Superior temporal gyrus (tissue), 1 donor: Measurements from ENCODE around the gene PYGB.
"Not testable (repeated sequence)": the region's sequence is repeated elsewhere in the genome, so short reads cannot be mapped to it uniquely, and the experiment has no call there.

ENCODE experiments used
- DNase-seq: peaks from one replicate; pipeline ENCODE4 v3.0.0-alpha.2; 2016; ENCODE audit errors: extremely low spot score

The PYGB gene

DNA sequence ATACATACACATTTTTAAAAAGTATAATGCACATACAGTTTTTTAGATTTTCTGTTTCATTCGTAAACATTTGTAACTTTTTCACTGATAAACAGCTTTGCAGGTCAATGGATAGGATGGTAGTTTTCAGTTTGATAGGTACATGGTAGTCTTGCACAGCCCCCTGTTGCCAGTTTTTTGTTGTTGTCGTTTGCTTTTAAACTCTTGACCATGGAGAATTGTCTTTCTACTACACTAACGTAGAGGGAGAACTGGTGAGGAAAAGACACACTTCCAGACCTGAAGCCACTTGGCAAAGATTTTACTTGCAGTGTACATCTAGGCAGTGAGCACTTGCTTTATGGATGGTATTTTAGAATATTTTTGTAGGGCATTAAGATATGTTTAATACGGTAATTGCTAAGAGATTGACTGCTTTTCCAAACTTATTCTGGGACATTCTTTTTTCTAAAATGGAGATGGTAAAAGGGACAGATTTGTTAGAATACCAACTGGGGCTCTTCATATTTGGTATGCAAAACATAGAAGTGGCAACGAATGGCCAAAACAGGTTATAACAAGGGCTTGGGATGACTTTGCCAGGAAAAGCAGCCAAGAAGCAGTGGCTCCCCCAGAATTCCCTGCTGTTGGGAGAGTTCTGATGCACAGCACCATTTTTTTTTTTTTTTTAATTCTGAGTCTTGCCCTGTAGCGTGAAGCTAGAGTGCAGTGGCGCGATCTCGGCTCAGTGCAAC is 1.5 kb downstream of the PYGB start:
- peak; percentile 67 for DNase-seq

- peak; percentile 12 for DNase-seq
These were observed 2.6 kb downstream of the PYGB start for GRCh38 chr20:25250508-25250907.

- no peak for DNase-seq
These were observed 3.1 kb downstream of the PYGB start for GRCh38 chr20:25251019-25251418.

DNA sequence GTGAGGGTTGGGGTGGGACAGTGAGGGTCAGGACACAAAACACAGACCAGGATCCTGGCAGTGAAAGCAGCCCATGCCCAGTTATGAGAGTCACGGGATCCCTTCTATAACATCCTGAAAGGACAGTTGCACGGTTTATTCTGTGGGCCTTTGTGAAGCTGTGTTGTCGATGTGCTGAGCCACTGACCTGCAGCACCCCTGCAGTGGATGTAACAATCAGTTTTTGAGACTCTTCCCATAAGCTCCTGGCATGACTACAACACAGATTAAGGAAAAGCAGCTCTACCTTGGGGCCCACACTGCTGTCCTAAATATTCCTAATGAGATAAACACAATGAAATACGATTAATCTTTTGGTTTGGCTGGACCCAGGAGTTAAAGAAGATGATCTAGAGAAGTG is 3.7 kb downstream of the PYGB start:
- peak; percentile 52 for DNase-seq

GRCh38 chr20:25252230-25252651 is 4.4 kb downstream of the PYGB start:
- DNase-seq, result no peak

DNA sequence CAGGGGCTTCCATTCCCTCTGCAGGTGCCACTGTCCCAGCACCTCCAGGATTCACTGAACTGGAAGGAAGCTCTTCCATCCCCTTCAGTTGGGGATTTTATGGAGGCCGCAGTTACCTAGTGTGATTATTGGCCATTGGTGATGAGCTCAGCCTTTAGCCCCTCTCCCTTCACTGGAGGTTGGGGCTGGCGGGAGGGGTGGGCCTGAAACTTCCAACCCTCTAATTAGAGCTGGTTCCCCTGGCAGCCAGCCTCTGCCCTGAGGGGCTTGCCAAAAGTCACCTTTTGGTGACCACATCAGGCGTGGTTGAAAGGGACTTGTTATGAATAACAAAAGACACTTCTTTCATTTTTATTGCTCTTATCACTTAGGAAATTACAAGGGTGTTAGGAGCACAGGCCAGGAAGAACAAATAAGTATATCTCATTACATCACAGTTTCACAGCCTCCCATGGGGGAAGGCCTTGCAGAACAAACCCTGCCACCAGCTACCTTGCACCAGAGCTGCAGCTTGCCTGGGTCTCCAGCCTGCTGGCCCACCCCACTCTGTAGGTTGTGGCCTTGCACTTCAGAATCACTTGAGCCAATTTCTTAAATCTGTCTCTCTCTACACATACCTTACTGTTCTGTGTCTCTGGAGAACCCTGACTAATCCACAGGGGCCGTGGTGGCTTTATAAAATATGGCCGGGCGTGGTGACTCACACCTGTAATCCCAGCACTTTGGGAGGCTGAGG is 5.0 kb downstream of the PYGB start:
- DNase-seq, result no peak

DNA sequence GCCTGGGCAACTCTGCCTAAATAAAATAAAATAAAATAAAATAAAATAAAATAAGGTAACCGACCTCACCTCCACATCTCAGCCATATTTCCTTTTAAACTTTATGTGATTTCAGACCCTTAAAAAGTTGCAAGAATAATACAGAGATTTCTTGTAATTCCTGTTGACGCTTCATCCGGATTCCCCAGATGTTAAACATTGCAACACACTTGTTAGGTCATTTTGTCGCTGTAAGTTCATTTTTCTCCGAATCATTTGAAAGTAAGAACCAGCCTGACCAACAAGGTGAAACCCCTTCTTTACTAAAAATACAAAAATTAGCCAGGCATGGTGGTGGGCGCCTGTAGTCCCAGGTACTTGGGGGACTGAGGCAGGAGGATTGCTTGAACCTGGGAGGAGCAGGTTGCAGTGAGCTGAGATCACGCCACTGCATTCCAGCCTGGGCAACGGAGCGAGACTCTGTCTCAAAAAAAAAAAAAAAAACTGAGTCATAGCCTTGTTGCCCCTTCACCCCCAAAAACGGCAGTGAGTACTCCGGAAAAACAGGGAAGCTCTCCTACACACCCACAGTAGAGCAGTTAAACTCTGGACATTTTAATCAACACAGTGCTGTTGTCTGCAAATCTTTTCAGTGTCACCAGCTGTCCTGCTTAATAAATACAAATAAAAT is 5.9 kb downstream of the PYGB start:
- DNase-seq, result no peak

GRCh38 chr20:25254571-25254970 is 6.7 kb downstream of the PYGB start:
- DNase-seq, result peak; percentile 49

GRCh38 chr20:25254986-25255680 is 7.2 kb downstream of the PYGB start:
- DNase-seq, result peak; percentile 65

GRCh38 chr20:25256226-25256859 is 8.5 kb downstream of the PYGB start:
- DNase-seq, result no peak

DNA sequence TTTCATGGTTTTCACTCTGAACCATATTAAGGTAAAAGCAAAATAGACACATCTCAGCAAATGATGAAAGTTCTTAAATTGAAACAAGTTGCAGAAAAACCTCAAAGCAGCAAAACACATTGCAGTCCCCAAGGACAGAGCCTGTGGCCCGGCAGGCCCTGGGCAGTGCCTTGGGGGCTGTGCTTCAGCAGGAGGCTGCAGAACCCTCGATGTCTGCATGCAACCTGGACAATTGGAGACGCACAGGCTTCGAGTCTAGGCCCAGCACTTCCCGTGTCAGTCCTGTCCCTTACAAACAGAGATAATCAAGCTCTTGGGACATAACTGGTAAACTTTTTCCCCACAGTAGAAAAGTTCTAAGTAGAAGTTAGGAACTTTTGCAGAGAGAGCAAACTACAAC is 9.2 kb downstream of the PYGB start:
- DNase-seq, result no peak

DNA sequence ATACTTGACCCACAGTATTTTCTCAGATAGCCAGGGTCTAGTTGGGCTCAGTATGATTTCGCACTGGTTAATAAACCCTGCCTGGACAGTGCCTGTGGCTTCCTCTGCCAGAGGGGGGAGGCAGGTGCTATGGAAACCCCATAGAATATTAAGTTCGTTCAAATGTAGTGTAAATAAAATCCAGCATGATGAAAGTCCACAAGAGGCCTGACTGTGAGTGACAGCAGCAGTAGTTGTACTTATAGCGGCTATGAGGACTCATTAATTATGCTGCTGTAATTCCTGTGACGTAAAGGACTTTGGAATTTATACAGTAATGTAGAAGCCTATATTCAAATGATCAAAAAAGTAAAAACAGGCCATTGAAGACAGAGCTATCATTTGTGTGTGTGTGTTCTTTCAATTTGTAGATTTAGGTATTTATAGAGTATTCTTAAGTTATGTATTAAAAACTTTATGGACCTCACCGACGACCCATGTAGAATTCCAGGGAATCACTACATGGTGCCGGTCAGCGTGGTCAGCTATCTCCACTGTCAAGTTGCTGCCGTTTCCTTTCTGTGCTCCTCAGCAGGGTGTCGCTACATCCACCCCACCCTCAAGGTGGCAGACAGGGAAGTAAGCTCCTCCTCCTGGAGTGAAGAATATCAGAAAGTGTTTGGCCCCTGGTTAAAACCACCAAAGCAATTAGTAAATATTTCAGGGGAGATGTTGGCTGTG is 10.0 kb downstream of the PYGB start:
- no peak for DNase-seq

DNA sequence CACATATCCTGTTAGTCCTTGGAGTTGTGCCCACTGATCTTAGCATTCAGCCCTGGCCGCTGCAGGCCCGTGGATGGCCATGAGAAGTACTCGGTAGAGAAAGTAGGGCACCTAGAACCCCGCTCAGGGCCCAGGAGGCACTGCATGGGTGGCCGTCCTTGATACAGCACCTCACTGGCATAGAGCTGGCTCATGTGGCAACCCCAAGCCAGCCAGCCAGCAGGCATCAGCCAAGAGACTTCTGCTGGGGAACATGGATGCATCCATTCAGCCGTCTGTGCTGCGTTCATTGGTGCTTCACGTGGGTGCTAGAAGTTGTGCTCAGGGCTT is 10.6 kb downstream of the PYGB start:
- DNase-seq, result no peak

DNA sequence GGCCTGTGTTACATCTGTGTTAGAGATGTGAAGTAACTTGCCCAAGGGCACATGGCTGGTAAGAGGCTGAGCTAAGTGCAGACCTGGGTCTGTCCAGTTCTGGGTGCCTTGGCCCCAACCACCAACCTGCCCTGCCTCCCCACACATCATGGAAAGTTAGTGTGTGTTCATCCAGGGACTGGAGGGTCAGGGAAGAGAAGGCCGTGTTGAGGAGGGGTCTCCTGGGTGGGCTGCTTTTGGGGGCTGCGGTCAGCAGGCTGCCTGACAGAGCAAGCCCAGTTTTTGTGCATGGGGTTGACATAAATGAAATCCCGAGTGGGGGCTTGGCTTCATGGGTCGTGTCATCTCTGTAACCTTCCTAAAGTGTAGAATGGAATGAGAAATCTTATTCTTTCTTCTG is 10.9 kb downstream of the PYGB start:
- no peak for DNase-seq

- no peak for DNase-seq
These were observed 11.5 kb downstream of the PYGB start for GRCh38 chr20:25259358-25259757.

DNA sequence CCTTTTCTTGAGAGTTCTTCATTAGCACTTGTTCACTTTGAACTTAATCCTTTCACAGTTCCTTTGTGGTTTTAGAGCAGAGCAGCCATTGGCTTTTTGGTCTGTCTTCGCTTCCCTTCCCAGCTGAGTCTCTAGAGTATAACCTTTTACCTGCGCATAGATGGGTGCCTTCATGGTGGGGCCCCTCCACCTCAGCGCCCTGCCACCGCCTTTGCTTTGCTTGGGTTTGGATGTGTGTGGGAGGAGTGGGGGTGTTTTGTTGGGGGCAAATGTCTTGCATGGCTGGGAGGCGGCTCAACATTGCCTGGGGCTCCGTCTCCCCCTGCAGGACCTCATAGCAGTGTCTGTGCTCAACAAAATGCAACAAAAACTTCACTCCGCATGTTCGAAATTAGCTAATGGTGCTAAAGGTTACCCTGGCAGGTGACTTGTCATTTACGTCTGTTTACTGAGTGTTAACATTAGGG is 11.9 kb downstream of the PYGB start:
- DNase-seq, result no peak

DNA sequence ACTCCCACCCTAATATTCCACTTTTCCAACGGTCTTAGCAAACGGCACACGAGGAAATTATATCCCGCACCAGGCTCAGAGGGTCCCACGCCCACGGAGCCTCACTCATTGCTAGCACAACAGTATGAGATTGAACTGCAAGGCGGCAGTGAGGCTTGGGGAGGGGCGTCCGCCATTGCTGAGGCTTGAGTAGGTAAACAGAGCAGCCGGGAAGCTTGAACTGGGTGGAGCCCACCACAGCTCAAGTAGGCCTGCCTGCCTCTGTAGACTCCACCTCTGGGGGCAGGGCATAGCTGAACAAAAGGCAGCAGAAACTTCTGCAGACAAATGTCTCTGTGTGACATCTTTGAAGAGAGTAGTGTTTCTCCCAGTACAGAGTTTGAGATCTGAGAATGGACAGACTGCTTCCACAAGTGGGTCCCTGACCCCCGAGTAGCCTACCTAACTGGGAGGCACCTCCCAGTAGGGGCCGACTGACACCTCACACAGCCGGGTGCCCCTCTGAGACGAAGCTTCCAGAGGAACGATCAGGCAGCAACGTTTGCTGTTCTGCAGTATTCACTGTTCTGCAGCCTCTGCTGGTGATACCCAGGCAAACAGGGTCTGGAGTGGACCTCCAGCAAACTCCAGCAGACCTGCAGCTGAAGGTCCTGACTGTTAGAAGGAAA is 13.0 kb downstream of the PYGB start:
- DNase-seq, result not testable (repeated sequence)

DNA sequence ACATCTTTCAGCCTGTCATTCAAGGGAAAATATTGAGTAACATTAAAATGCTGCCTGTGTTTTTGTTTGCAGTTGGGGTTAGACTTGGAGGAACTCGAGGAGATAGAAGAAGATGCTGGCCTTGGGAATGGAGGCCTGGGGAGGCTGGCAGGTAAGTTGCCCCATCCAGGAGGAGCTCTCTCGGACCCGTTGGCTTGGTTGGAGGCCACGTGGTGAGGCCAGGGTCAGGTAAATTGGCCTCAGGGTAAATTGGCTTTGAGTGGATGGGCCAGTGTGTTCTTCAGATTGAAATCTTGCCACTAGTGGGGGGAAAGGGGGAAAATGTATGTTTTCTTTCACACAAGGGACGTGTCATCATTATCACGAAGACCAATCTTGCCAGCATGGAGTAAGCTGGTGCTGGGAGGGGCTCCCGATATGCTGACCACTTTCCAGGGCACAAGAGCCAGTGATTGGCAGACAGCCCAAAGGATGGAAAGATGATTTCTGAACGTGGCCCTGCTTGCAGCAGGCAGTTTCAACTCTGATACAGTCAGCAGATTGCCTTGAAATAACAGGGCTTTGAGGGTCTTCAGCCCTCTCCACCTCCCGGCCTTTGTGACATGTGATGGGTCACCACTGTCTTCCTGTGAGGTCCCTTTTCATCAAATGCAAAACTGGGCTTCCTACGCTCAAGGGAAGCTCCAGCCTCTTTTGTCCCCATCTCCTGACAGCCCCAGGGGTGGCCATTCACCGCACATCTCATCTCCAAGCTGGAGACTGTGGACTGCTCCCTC is 21.4 kb downstream of the PYGB start:
- DNase-seq, result no peak

GRCh38 chr20:25269833-25270170 is 21.9 kb downstream of the PYGB start:
- no peak for DNase-seq

GRCh38 chr20:25270829-25271251 is 23.0 kb downstream of the PYGB start:
- DNase-seq, result no peak
